HepG2 (cell line): ENCODE results near the gene SLC22A4.

ENCODE experiments used
- CTCF ChIP-seq: sonication (generic); formaldehyde crosslinking; IDR thresholded peaks from 2 replicates; pipeline ENCODE4 v1.5.0; 2020; ENCODE audit warnings: mild to moderate bottlenecking, missing genetic modification reagents, moderate library complexity
- LCORL ChIP-seq, 2 experiments: fragments of 450-650 bp in 1 of 2; sonication (generic) in 1 of 2; formaldehyde crosslinking in 1 of 2; IDR thresholded peaks; 2 replicates each; pipeline versions ENCODE4 v1.5.0 to v1.6.1; 2017 to 2020; ENCODE audit warnings: antibody characterized with exemption in 1 of 2, missing genetic modification reagents in 1 of 2
- TF ChIP-seq, protein P1 (sequence below): IDR thresholded peaks from 2 replicates; pipeline ENCODE4 v1.6.1; 2012; ENCODE audit warnings: low read length, improper control_type of control experiment

- TF ChIP-seq LCORL (IDR thresholded peaks at IDR 0.05) (no peak), LCORL (CRISPR knock-in tag; IDR thresholded peaks at IDR 0.05) (no peak), CTCF (CRISPR knock-in tag) (no peak)
- TF ChIP-seq, protein P1, sequence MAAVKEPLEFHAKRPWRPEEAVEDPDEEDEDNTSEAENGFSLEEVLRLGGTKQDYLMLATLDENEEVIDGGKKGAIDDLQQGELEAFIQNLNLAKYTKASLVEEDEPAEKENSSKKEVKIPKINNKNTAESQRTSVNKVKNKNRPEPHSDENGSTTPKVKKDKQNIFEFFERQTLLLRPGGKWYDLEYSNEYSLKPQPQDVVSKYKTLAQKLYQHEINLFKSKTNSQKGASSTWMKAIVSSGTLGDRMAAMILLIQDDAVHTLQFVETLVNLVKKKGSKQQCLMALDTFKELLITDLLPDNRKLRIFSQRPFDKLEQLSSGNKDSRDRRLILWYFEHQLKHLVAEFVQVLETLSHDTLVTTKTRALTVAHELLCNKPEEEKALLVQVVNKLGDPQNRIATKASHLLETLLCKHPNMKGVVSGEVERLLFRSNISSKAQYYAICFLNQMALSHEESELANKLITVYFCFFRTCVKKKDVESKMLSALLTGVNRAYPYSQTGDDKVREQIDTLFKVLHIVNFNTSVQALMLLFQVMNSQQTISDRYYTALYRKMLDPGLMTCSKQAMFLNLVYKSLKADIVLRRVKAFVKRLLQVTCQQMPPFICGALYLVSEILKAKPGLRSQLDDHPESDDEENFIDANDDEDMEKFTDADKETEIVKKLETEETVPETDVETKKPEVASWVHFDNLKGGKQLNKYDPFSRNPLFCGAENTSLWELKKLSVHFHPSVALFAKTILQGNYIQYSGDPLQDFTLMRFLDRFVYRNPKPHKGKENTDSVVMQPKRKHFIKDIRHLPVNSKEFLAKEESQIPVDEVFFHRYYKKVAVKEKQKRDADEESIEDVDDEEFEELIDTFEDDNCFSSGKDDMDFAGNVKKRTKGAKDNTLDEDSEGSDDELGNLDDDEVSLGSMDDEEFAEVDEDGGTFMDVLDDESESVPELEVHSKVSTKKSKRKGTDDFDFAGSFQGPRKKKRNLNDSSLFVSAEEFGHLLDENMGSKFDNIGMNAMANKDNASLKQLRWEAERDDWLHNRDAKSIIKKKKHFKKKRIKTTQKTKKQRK, result no peak
Observed at GRCh38 chr5:132363431-132364112, 69.4 kb downstream of the SLC22A4 start.
